ENCODE data around the gene SENP3.

SENP3 gene

DNA sequence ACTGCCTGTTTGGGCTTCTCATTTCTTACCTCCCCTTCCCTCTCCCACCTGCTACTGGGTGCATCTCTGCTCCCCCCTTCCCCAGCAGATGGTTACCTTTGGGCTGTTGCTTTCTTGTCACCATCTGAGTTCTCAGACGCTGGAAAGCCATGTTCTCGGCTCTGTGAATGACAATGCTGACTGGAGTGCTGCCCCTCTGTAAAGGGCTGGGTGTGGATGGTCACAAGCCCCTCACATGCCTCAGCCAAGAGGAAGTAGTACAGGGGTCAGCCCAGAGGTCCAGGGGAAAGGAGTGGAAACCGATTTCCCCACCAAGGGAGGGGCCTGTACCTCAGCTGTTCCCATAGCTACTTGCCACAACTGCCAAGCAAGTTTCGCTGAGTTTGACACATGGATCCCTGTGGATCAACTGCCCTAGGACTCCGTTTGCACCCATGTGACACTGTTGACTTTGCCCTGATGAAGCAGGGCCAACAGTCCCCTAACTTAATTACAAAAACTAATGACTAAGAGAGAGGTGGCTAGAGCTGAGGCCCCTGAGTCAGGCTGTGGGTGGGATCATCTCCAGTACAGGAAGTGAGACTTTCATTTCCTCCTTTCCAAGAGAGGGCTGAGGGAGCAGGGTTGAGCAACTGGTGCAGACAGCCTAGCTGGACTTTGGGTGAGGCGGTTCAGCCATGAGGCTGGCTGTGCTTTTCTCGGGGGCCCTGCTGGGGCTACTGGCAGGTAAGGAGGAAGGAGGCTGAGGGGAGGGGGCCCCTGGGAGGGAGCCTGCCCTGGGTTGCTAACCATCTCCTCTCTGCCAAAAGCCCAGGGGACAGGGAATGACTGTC is 17.5 kb downstream of the SENP3 start, which contains the start of gene CD68:
Gene CD68 (plus strand): TSS at position 638 of the 833 bp plus-strand sequence. CDS start 40 bp downstream, at position 678.
- no peak within 1 kb of the TSS for H3K4me3 ChIP-seq (ENCODE audit: extremely low read depth, insufficient read depth, low read length, poor library complexity, severe bottlenecking)
- H3K36me3 ChIP-seq (ENCODE audit: control insufficient read depth, insufficient read depth, low read length): peaks cover 66% of the 10 kb centered on the region
- peaks cover 40% of the 10 kb centered on the region for H3K4me1 ChIP-seq (ENCODE audit: control insufficient read depth, insufficient read depth, low read length, poor library complexity, severe bottlenecking)
- H3K27ac ChIP-seq (ENCODE audit: low read depth, low read length, severe bottlenecking): peak within 1 kb of the TSS; percentile 61
- no peaks in the 10 kb centered on the region for H3K9me3 ChIP-seq (ENCODE audit: control insufficient read depth, low read length)
- WGBS, 2 experiments (ENCODE audit: insufficient coverage in 2 of 2): 46 to 54% methylated on average over 3 to 6 of the region's 7 CpGs

DNA sequence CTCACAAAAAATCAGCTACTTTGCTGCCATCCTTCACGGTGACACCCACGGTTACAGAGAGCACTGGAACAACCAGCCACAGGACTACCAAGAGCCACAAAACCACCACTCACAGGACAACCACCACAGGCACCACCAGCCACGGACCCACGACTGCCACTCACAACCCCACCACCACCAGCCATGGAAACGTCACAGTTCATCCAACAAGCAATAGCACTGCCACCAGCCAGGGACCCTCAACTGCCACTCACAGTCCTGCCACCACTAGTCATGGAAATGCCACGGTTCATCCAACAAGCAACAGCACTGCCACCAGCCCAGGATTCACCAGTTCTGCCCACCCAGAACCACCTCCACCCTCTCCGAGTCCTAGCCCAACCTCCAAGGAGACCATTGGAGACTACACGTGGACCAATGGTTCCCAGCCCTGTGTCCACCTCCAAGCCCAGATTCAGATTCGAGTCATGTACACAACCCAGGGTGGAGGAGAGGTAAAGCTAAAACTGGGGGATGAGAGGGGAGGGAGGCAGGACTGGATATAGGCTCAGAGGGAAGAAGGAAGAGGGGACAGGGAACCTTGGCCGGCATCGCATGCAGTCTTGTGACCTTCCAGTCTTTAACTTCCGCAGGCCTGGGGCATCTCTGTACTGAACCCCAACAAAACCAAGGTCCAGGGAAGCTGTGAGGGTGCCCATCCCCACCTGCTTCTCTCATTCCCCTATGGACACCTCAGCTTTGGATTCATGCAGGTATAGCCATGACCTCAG is 18.3 kb downstream of the SENP3 start:
- H3K27ac ChIP-seq (ENCODE audit: low read depth, low read length, severe bottlenecking): peak overlapping the region; percentile 61
- H3K4me3 ChIP-seq (ENCODE audit: extremely low read depth, insufficient read depth, low read length, poor library complexity, severe bottlenecking): no peak overlapping the region
- WGBS, 2 experiments (ENCODE audit: insufficient coverage in 2 of 2): 87 to 88% methylated on average over 7 to 8 of the region's 12 CpGs
- peaks cover 58% of the 10 kb centered on the region for H3K36me3 ChIP-seq (ENCODE audit: control insufficient read depth, insufficient read depth, low read length)
- H3K9me3 ChIP-seq (ENCODE audit: control insufficient read depth, low read length): no peaks in the 10 kb centered on the region
- peaks cover 35% of the 10 kb centered on the region for H3K4me1 ChIP-seq (ENCODE audit: control insufficient read depth, insufficient read depth, low read length, poor library complexity, severe bottlenecking)

DNA sequence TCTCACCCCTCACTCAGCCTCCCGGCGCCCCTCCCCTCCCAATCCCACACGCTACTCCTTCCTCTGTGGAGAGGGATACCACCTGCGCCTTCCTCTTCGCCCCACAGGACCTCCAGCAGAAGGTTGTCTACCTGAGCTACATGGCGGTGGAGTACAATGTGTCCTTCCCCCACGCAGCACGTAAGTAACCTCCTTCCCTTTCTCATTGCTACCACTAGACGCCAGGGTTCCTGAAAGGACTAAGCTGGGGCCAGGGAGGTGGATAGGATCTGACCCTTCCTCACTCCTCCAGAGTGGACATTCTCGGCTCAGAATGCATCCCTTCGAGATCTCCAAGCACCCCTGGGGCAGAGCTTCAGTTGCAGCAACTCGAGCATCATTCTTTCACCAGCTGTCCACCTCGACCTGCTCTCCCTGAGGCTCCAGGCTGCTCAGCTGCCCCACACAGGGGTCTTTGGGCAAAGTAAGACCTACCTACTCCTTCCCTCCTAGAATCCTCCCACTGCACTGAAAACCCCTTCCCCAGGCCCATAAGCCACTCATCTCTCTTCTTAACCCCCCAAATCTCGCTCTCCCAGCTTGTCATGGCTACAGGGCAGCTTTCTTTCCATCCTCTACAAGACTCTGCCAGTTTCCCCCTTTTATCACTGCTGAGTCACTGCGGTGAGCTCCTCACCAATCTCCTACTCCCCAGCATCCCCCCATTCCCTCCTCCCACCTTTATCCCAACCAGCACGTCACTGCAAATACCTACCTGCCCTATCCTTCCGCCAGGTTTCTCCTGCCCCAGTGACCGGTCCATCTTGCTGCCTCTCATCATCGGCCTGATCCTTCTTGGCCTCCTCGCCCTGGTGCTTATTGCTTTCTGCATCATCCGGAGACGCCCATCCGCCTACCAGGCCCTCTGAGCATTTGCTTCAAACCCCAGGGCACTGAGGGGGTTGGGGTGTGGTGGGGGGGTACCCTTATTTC is 19.2 kb downstream of the SENP3 start:
- Histone ChIP-seq H3K27ac (ENCODE audit: low read depth, low read length, severe bottlenecking) (peak overlapping the region; percentile 23), H3K4me1 (ENCODE audit: control insufficient read depth, insufficient read depth, low read length, poor library complexity, severe bottlenecking) (peaks cover 26% of the 10 kb centered on the region), H3K36me3 (ENCODE audit: control insufficient read depth, insufficient read depth, low read length) (peaks cover 57% of the 10 kb centered on the region)

DNA sequence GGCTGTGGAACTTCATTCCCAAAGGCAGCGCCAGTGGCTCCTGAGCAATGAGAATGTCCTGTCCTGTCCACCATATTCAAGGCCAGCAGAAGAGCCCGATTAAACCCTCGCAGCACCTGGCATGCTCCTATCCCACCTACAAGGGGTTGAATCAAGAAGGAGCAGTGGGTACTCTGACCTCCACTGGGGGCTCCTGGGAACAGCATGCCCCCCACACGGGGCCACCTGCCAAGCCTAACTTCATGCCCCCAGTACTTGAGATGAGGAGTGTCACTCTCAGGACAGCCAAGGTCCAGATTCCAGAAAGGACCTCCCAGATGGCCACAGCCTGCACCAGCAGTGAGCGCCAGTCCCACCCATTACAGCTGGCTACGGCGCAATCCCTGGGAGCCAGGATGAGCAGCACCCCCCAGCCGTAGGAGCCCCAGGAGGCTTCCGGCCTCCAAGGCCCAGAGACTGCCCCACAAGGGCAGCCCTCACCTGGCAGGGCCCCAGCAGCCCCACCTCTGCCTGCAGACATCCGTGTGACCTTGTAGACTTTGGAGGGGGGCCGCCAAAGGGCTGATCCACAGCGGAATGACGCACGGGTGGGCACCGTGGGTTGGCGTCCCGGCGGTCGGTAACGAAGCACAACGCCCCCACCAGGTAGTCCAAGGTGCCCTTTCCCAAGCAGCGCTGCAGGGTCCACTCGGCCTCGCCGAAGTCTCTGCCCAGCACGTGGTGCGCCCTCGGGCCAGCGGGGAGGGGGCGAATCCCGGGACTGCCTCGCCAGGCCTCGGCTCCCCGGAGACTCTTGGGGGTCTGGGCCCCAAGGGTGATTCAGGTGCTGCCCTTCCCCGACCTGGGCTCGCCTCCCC is 20.9 kb downstream of the SENP3 start:
- WGBS, 2 experiments (ENCODE audit: insufficient coverage in 2 of 2): 93 to 94% methylated on average over 29 to 31 of the region's 36 CpGs
- Histone ChIP-seq H3K36me3 (ENCODE audit: control insufficient read depth, insufficient read depth, low read length) (peaks cover 47% of the 10 kb centered on the region), H3K27ac (ENCODE audit: low read depth, low read length, severe bottlenecking) (peak overlapping the region; percentile 99), H3K4me3 (ENCODE audit: extremely low read depth, insufficient read depth, low read length, poor library complexity, severe bottlenecking) (peak overlapping the region; percentile 5), H3K4me1 (ENCODE audit: control insufficient read depth, insufficient read depth, low read length, poor library complexity, severe bottlenecking) (peaks cover 32% of the 10 kb centered on the region), H3K9me3 (ENCODE audit: control insufficient read depth, low read length) (no peaks in the 10 kb centered on the region)

More for the DNA sequence above, 19.2 kb downstream of the SENP3 start:
- Histone ChIP-seq H3K4me3 (ENCODE audit: extremely low read depth, insufficient read depth, low read length, poor library complexity, severe bottlenecking) (no peak overlapping the region), H3K9me3 (ENCODE audit: control insufficient read depth, low read length) (no peaks in the 10 kb centered on the region)
- WGBS, 2 experiments (ENCODE audit: insufficient coverage in 2 of 2): 88 to 92% methylated on average over 15 of the region's 23 CpGs

DNA sequence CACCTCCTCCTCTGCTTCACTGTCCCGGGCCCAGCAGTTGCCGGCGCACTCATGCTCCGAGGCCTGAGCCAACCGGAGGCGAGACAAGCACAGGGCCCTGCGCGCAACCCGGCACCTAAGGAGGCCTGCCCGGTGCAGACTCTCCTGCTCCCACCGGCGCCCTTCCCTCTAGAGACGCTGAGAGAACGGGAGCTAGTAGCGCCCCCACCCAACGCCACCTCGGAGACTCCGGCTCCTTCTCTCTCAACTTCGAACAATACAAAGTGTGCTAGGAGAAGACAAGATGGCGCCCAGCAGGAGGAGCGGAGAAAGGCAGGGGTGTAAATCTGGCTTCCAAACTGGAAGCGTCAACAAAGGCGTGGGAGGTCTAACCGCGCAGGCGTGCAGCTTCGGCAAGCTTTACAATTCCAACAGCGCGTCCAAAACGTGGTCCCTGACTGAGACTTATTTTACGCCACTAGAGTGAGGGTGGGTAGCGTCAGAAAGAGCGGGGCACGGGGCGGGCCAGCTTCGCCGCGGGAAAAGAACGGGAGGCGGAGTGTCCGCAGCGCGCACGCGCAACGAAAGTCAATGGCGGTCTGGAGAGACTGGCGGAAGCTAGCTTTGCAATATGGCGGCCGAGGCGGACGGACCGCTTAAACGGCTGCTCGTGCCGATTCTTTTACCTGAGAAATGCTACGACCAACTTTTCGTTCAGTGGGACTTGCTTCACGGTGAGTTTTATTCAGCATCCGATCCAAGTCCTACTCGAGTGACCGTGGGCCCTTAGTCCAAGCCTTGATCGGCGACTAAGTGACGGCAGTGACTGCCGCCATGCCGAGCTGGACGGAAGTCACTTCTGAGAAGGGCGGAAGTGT is 21.8 kb downstream of the SENP3 start, which contains the start of gene MPDU1:
Gene MPDU1 (plus strand): TSS at position 600 of the 857 bp plus-strand sequence. CDS start 11 bp downstream, at position 611.
- peaks cover 37% of the 10 kb centered on the region for H3K4me1 ChIP-seq (ENCODE audit: control insufficient read depth, insufficient read depth, low read length, poor library complexity, severe bottlenecking)
- no peaks in the 10 kb centered on the region for H3K9me3 ChIP-seq (ENCODE audit: control insufficient read depth, low read length)
- 28 to 29% methylated on average over 61 to 66 of the region's 69 CpGs for WGBS, 2 experiments (ENCODE audit: insufficient coverage in 2 of 2)
- H3K36me3 ChIP-seq (ENCODE audit: control insufficient read depth, insufficient read depth, low read length): peaks cover 46% of the 10 kb centered on the region
- peak within 1 kb of the TSS; percentile 51 for H3K4me3 ChIP-seq (ENCODE audit: extremely low read depth, insufficient read depth, low read length, poor library complexity, severe bottlenecking)
- peak within 1 kb of the TSS; percentile 99 for H3K27ac ChIP-seq (ENCODE audit: low read depth, low read length, severe bottlenecking)

DNA sequence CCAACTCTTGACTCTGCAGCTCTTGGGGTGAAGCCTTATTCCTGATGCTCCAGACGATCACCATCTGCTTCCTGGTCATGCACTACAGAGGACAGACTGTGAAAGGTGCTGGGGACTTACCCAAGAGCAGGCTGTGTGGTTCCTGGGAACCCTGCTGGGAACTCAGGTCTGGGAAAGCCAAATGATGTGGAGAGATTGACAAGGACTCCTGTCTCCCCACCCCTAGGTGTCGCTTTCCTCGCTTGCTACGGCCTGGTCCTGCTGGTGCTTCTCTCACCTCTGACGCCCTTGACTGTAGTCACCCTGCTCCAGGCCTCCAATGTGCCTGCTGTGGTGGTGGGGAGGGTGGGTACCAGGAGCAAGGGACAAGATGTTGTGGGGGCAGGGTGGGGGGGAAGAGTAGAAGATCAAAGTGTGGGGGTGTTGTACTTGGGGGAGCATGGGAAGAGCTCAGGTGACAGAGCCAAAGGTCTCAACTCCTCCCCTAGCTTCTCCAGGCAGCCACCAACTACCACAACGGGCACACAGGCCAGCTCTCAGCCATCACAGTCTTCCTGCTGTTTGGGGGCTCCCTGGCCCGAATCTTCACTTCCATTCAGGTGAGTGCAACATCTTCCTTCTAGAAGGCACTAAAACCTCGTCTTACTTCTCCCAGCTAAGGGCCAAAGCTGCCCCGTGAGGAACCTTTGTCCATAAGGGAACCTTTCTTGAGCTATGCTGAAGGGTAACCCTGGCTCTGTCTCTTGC is 25.1 kb downstream of the SENP3 start:
- no peak overlapping the region for H3K4me3 ChIP-seq (ENCODE audit: extremely low read depth, insufficient read depth, low read length, poor library complexity, severe bottlenecking)
- WGBS, 2 experiments (ENCODE audit: insufficient coverage in 2 of 2): 92 to 94% methylated on average over 5 to 6 of the region's 9 CpGs
- peaks cover 49% of the 10 kb centered on the region for H3K4me1 ChIP-seq (ENCODE audit: control insufficient read depth, insufficient read depth, low read length, poor library complexity, severe bottlenecking)

DNA sequence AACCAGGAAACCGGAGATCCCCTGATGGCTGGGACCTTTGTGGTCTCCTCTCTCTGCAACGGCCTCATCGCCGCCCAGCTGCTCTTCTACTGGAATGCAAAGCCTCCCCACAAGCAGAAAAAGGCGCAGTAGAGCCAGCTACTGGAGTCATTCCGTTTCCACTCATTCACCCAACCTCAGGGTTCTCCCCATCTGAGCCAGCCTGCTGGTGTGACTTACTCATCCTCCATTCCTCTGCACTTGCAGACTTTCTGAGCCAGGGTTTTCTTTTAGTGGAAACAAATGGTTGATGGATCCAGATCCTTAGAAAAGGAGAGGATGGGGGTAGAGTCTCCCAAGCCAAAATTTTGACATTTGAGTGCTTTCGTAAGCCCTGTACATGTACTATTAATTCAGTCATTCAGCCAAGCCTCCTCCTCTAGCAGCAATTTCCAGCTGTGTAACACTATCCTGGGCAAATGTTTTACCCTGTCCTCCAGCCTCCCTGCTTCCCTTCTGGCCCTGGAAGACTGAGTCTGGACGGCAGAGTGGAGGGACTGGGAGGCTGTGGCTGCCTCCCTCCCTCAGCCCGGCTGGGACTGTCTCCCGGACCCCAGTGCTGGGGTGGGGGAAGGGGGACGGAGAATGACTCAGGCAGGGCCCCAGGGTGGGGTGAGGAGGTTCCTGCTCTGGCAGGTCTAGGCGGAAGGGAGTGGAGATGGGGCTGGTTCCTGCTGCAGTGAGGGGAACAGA is 25.9 kb downstream of the SENP3 start:
- WGBS, 2 experiments (ENCODE audit: insufficient coverage in 2 of 2): 86 to 87% methylated on average over 6 to 8 of the region's 12 CpGs
- Histone ChIP-seq H3K27ac (ENCODE audit: low read depth, low read length, severe bottlenecking) (peak overlapping the region; percentile 43), H3K36me3 (ENCODE audit: control insufficient read depth, insufficient read depth, low read length) (peaks cover 56% of the 10 kb centered on the region), H3K9me3 (ENCODE audit: control insufficient read depth, low read length) (no peaks in the 10 kb centered on the region), H3K4me1 (ENCODE audit: control insufficient read depth, insufficient read depth, low read length, poor library complexity, severe bottlenecking) (peaks cover 49% of the 10 kb centered on the region), H3K4me3 (ENCODE audit: extremely low read depth, insufficient read depth, low read length, poor library complexity, severe bottlenecking) (no peak overlapping the region)

More for the DNA sequence above, 25.1 kb downstream of the SENP3 start:
- Histone ChIP-seq H3K36me3 (ENCODE audit: control insufficient read depth, insufficient read depth, low read length) (peaks cover 49% of the 10 kb centered on the region), H3K27ac (ENCODE audit: low read depth, low read length, severe bottlenecking) (peak overlapping the region; percentile 43), H3K9me3 (ENCODE audit: control insufficient read depth, low read length) (no peaks in the 10 kb centered on the region)

DNA sequence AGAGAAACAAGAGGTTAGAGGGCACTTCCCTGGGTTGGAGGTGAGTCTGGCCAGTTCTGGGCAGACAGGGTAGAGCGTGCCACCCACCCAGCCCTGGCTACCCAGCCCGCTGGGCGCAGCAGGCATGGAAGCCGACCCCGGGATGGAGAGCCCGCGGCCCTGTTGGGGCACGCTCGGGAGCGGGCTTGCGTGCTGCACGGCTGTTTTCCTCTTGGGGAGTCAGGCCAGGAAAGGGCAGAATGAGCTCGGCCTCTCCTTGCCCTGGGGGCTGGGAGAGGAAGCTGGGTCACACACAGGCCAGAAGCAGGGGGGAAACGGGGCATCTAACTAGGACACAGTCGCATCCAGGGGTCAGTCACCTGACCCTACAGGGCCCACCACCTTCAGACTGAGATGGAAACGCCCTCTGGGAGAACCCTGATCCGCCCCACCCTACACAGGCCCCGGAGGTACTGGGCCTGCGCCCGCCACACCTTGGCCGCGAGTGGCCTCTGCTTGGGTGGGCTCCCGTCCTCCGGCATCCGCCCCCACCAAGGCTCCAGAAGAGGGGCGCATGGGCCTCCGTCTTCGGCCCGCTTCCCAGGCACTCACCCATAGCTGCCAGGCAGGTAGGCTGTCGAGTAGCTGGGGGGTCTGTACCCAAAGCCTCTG is 27.0 kb downstream of the SENP3 start:
- H3K4me1 ChIP-seq (ENCODE audit: control insufficient read depth, insufficient read depth, low read length, poor library complexity, severe bottlenecking): peaks cover 42% of the 10 kb centered on the region
- no peak overlapping the region for H3K27ac ChIP-seq (ENCODE audit: low read depth, low read length, severe bottlenecking)
- 92 to 93% methylated on average over 18 to 28 of the region's 30 CpGs for WGBS, 2 experiments (ENCODE audit: insufficient coverage in 2 of 2)
- H3K9me3 ChIP-seq (ENCODE audit: control insufficient read depth, low read length): no peaks in the 10 kb centered on the region
- H3K4me3 ChIP-seq (ENCODE audit: extremely low read depth, insufficient read depth, low read length, poor library complexity, severe bottlenecking): no peak overlapping the region
- H3K36me3 ChIP-seq (ENCODE audit: control insufficient read depth, insufficient read depth, low read length): peaks cover 63% of the 10 kb centered on the region
